A549 (cell line): Measurements from ENCODE around the gene TMEM95. TPM values are rescaled to one million over a fixed set of nuclear protein-coding genes. Genes with fewer than 3 reads are reported as not detected.

Source experiments
- ATAC-seq, 2 experiments: fragments of 200-7000 bp in 1 of 2; fragments of >200 bp in 1 of 2; cut with Nextera tagmentation in 1 of 2; cut with Tn5 transposase in 1 of 2; 3 replicates each; pipeline versions ENCODE4 v1.8.0 to v1.9.1; 2018 to 2020; ENCODE audit warnings: mild to moderate bottlenecking in 1 of 2, moderate library complexity in 1 of 2
- CTCF ChIA-PET: fragments of 300-600 bp; sonication (Branson Sonifier 250); formaldehyde crosslinking; extraction: SDS; loops from one replicate; lab custom pipeline; 2021; ENCODE audit warnings: antibody characterized with exemption, inconsistent platforms; lab: Yijun Ruan, JAX
- POLR2A ChIA-PET: fragments of 350-600 bp; formaldehyde crosslinking; extraction: SDS; loops from one replicate; lab custom pipeline; 2021; ENCODE audit warnings: antibody characterized with exemption, inconsistent platforms; lab: Yijun Ruan, JAX
- DNase-seq, 2 experiments: peaks; one replicate each; pipeline versions ENCODE4 v3.0.0 to v3.0.0-alpha.2; 2011 to 2016; ENCODE audit warnings: low read depth in 1 of 2, low spot score in 1 of 2
- FAIRE-seq: peaks from 2 replicates; lab custom pipeline; 2011; peaks lifted over from hg19 to GRCh38; lab: Jason Lieb, UNC
- H3K27ac ChIP-seq, 2 experiments: fragments of >200 bp; sonication (Bioruptor Twin); formaldehyde crosslinking; 3 replicates each; pipeline ENCODE4 v1.5.1; 2016 to 2017
- H3K4me1 ChIP-seq: fragments of >200 bp; sonication (Bioruptor Twin); formaldehyde crosslinking; 3 replicates; pipeline ENCODE4 v1.6.1; 2016
- H3K4me2 ChIP-seq: fragments of >200 bp; sonication (Bioruptor Twin); formaldehyde crosslinking; 3 replicates; pipeline ENCODE4 v1.6.1; 2016
- H3K4me3 ChIP-seq: fragments of >200 bp; sonication (Bioruptor Twin); formaldehyde crosslinking; 3 replicates; pipeline ENCODE4 v1.5.1; 2016
- H3K9me3 ChIP-seq: fragments of >200 bp; sonication (Bioruptor Twin); formaldehyde crosslinking; 3 replicates; pipeline ENCODE4 v1.6.1; 2016
- CBX8 ChIP-seq: fragments of 200-600 bp; sonication (generic); IDR thresholded peaks from 2 replicates; pipeline ENCODE4 v1.6.1; 2016
- CTCF ChIP-seq: fragments of >200 bp; sonication (Bioruptor Twin); formaldehyde crosslinking; IDR thresholded peaks from 3 replicates; pipeline ENCODE4 v1.5.1; 2016
- EHMT2 ChIP-seq: fragments of 200-600 bp; sonication (generic); IDR thresholded peaks from 2 replicates; pipeline ENCODE4 v1.6.1; 2016; ENCODE audit warnings: antibody characterized with exemption, low read depth, mild to moderate bottlenecking, moderate library complexity
- GATA3 ChIP-seq: IDR thresholded peaks from 2 replicates; pipeline ENCODE4 v1.6.1; 2012; ENCODE audit warnings: borderline replicate concordance
- HDAC2 ChIP-seq: fragments of 200-600 bp; sonication (generic); IDR thresholded peaks from 2 replicates; pipeline ENCODE4 v1.6.1; 2016
- HEYL ChIP-seq: fragments of 250-450 bp; sonication (Bioruptor Pico); IDR thresholded peaks from 2 replicates; pipeline ENCODE4 v1.8.0; 2021; ENCODE audit warnings: mild to moderate bottlenecking, moderate library complexity
- HOXB13 ChIP-seq: fragments of 250-450 bp; sonication (Bioruptor Pico); IDR thresholded peaks from 2 replicates; pipeline ENCODE4 v1.5.0; 2020; ENCODE audit warnings: low read depth, mild to moderate bottlenecking, moderate library complexity
- KDM1A ChIP-seq: fragments of 200-600 bp; sonication (generic); IDR thresholded peaks from 2 replicates; pipeline ENCODE4 v1.6.1; 2016; ENCODE audit warnings: low read depth, mild to moderate bottlenecking
- MAX ChIP-seq: IDR thresholded peaks from 2 replicates; pipeline ENCODE4 v1.6.1; 2012
- MYC ChIP-seq: IDR thresholded peaks from 2 replicates; pipeline ENCODE4 v1.6.1; 2012; ENCODE audit warnings: mild to moderate bottlenecking, inconsistent platforms, low read length, improper control_type of control experiment, borderline replicate concordance
- NR3C1 ChIP-seq: fragments of >200 bp; sonication (Bioruptor Twin); formaldehyde crosslinking; IDR thresholded peaks from 3 replicates; pipeline ENCODE4 v1.6.1; 2017
- POLR2A ChIP-seq: IDR thresholded peaks from 2 replicates; pipeline ENCODE4 v1.6.1; 2012; ENCODE audit warnings: mild to moderate bottlenecking, low read length
- POLR2AphosphoS2 ChIP-seq: conservative IDR thresholded peaks from 2 replicates; pipeline ENCODE4 v1.6.1; 2012; ENCODE audit warnings: low read length, improper control_type of control experiment, inconsistent platforms
- RNF2 ChIP-seq: fragments of 200-600 bp; sonication (generic); IDR thresholded peaks from 2 replicates; pipeline ENCODE4 v1.6.1; 2016; ENCODE audit warnings: low read depth, mild to moderate bottlenecking, antibody characterized with exemption, moderate library complexity, borderline replicate concordance
- SMC3 ChIP-seq: fragments of >200 bp; sonication (Bioruptor Twin); formaldehyde crosslinking; IDR thresholded peaks from 3 replicates; pipeline ENCODE4 v1.6.1; 2018; ENCODE audit warnings: inconsistent platforms
- TP53 ChIP-seq: fragments of 250-450 bp; sonication (Bioruptor Pico); IDR thresholded peaks from 2 replicates; pipeline ENCODE4 v1.5.0; 2021; ENCODE audit warnings: mild to moderate bottlenecking, moderate library complexity
- ZNF302 ChIP-seq: fragments of 250-450 bp; sonication (Bioruptor Pico); IDR thresholded peaks from 2 replicates; pipeline ENCODE4 v1.9.0; 2021; ENCODE audit warnings: inconsistent platforms, mild to moderate bottlenecking, moderate library complexity
- WGBS: methylation state at CpG from one replicate; pipeline ENCODE4 v1.1.6; 2017; ENCODE audit errors: missing lambda C conversion rate; 5-methylcytosine and 5-hydroxymethylcytosine counted together
- polyA plus RNA-seq, 4 experiments: library from polyadenylated mRNA; depleted of rRNA in 3 of 4; stranded (reverse); fragments of >200 nt; fragmentation: RNase III in 1 of 4; extraction: RNeasy Plus Mini Kit Qiagen cat#74134 plus additional on column Dnase treatment in 1 of 4; gene quantifications; 2 replicates in 3 of 4; 3 replicates in 1 of 4; pipeline ENCODE4 v1.2.3, GENCODE V29; 2011 to 2017
- TF ChIP-seq, protein P1 (sequence below): IDR thresholded peaks from 2 replicates; pipeline ENCODE4 v1.6.1; 2012
- TF ChIP-seq, protein P2 (sequence below): IDR thresholded peaks from 2 replicates; pipeline ENCODE4 v1.6.1; 2012; ENCODE audit warnings: low read depth, borderline replicate concordance

Gene TMEM95
- polyA plus RNA-seq, 2 of the 4 experiments (the other 2 are of a cell fraction), result not detected

DNA sequence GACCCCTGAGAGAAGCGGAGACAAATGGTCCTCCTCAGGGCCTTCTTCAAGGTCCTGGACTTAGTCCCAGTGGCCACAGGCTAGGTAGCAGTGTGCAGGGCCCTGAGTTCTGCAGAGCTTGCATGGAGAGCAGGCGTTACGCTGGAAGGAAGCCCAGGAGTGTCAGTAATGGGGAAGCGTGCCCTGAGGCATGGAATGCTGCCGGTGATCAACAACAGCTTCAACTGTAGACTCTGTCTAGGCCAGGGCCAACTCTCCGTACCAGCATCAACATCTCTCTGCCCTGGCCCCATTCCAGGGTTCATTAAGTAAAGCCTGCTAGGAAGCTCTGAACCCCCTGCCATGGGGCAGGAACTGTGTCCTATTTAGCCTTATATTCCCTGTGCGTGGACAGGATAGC, 25.4 kb downstream of the TMEM95 start (continued):
- TF ChIP-seq MAX, result no peak

DNA sequence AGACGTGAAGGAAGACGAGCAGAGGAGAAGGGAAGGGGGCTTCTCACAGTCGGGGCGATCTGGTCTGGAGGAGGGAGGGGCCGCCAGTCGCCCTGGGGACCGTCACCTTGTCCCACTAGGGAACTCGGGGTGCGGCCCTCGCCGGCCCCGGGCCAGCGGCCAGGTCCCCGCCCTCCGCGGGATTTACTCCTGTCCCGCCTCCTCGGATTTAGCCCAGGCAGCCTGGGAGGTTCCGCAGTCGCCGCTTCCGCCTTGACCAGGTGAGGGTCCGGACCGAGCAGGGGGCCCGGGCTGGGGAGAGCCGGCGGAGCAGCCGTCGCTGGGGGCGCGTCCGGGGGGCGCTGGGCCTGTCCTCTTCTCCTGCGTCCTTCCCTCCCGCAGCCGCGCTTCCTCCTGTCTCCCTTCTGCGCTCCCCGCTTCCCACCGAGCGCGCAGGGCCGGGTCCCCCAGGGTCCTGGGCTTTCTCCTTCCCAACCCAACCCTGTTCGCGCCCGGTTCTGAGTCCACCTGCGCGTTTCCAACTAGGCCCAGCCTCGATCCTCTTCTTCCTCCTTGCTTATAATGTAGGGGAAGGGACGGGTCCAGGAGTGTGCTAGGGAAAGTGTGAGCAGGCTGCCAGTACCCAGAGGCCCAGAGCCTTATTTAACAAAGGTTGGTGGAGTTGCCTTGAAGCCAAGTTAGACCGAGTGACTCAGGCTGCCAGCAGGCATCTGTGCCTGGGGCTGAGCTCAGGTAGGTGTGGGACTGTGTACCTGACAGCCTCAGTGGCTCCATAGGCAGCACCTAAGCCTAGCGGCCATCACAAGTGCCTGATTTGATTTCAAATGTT, 26.1 kb downstream of the TMEM95 start, which contains the start of gene TNK1:
TNK1 (plus strand) TSS at position 235 of the 829 bp plus-strand sequence. CDS start 1,838 bp downstream, outside the sequence.
- no peak for FAIRE-seq
- no peaks in the 10 kb centered on the region for H3K4me1 ChIP-seq
- peak within 1 kb of the TSS; percentile 46 for H3K4me3 ChIP-seq
- WGBS, result 37% methylated on average over 51 of the region's 52 CpGs
- peak within 1 kb of the TSS; percentile 55 to 74; a peak in 5 of 6 replicates for H3K27ac ChIP-seq
- ATAC-seq, result peak; percentile 45 to 59; a peak in 5 of 6 replicates
- peak within 1 kb of the TSS; percentile 69 for H3K4me2 ChIP-seq
- CTCF ChIA-PET, result interaction anchor here (1.3 to 17.1 kb wide), 5 partner anchors 21 to 180 kb away, joined by 4 to 139 read pairs (median 5); partner anchors contain the start of genes KCTD11, SENP3 and TMEM95
- H3K9me3 ChIP-seq, result peaks cover 20% of the 10 kb centered on the region
- no peak for TF ChIP-seq GATA3
- peak; percentile 35 for TF ChIP-seq POLR2A
- TF ChIP-seq ZNF302 (CRISPR knock-in tag), result no peak
- no peak for TF ChIP-seq HOXB13 (CRISPR knock-in tag)
- TF ChIP-seq CTCF, result no peak
- no peak for DNase-seq
- POLR2A ChIA-PET, result interaction anchor here (0.9 to 2.1 kb wide), 3 partner anchors 13 to 23 kb away, joined by 3 to 8 read pairs (median 7); partner anchors contain the start of genes PLSCR3 and TMEM256

- no peak overlapping the region for H3K4me2 ChIP-seq
- peaks cover 20% of the 10 kb centered on the region for H3K9me3 ChIP-seq
- POLR2A ChIA-PET, result interaction anchor here (1.3 kb wide), 1 partner anchor 11 kb away, joined by 5 read pairs; the partner anchor contains the start of gene PLSCR3
- CTCF ChIA-PET, result interaction anchor here (0.8 to 17.1 kb wide), 6 partner anchors 8 to 132 kb away, joined by 3 to 139 read pairs (median 6); partner anchors contain the start of genes KCTD11 and TMEM95
- H3K4me1 ChIP-seq, result no peaks in the 10 kb centered on the region
- FAIRE-seq, result no peak
- no peak overlapping the region for H3K27ac ChIP-seq
- WGBS, result 86% methylated on average over 10 of the region's 10 CpGs
- TF ChIP-seq, protein P1, sequence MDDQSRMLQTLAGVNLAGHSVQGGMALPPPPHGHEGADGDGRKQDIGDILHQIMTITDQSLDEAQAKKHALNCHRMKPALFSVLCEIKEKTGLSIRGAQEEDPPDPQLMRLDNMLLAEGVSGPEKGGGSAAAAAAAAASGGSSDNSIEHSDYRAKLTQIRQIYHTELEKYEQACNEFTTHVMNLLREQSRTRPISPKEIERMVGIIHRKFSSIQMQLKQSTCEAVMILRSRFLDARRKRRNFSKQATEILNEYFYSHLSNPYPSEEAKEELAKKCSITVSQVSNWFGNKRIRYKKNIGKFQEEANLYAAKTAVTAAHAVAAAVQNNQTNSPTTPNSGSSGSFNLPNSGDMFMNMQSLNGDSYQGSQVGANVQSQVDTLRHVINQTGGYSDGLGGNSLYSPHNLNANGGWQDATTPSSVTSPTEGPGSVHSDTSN, result 0 out of 2 replicates have a peak, but pooled peaks have one; percentile 1
- TF ChIP-seq POLR2AphosphoS2, result no peak
- no peak for DNase-seq
- no peak overlapping the region for H3K4me3 ChIP-seq
- peak in 1 of 2 experiments; percentile 7; a peak in 3 of 6 replicates for ATAC-seq
Measured at GRCh38 chr17:7382901-7383300, 27.9 kb downstream of the TMEM95 start.

DNA sequence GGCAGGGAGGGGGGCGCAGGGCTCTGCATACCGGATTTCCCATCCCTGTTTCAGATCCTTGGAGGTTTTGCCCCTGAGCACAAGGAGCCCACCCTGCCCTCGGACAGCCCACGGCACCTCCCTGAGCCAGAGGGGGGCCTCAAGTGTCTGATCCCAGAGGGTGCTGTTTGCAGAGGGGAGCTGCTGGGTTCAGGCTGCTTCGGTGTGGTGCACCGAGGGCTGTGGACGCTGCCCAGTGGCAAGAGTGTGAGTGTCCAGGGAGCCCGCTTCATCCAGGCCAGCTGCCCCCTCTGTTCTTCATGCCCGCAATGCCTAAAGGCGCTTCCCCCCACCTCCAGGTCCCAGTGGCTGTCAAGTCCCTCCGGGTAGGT, 28.4 kb downstream of the TMEM95 start:
- no peak for DNase-seq
- POLR2A ChIA-PET, result interaction anchor here (0.6 to 1.3 kb wide), 2 partner anchors 11 to 339 kb away, joined by 4 to 5 read pairs; partner anchors contain the start of gene PLSCR3
- peaks cover 20% of the 10 kb centered on the region for H3K9me3 ChIP-seq
- H3K27ac ChIP-seq, result no peak overlapping the region
- no peaks in the 10 kb centered on the region for H3K4me1 ChIP-seq
- FAIRE-seq, result no peak
- WGBS, result 96% methylated on average over 11 of the region's 11 CpGs
- CTCF ChIA-PET, result interaction anchor here (1.0 to 17.1 kb wide), 6 partner anchors 9 to 131 kb away, joined by 3 to 139 read pairs (median 6); partner anchors contain the start of genes KCTD11 and TMEM95
- no peak overlapping the region for H3K4me3 ChIP-seq
- no peak overlapping the region for H3K4me2 ChIP-seq
- no peak for ATAC-seq
- TF ChIP-seq ZNF302 (CRISPR knock-in tag) (no peak), MAX (no peak), SMC3 (no peak), MYC (no peak), CBX8 (no peak), NR3C1 (no peak), HDAC2 (no peak), GATA3 (no peak), CTCF (no peak), POLR2A (no peak), RNF2 (no peak), KDM1A (no peak), TP53 (CRISPR knock-in tag) (no peak), EHMT2 (no peak), HEYL (CRISPR knock-in tag) (no peak)
- TF ChIP-seq, protein P1, result no peak
- TF ChIP-seq, protein P2, sequence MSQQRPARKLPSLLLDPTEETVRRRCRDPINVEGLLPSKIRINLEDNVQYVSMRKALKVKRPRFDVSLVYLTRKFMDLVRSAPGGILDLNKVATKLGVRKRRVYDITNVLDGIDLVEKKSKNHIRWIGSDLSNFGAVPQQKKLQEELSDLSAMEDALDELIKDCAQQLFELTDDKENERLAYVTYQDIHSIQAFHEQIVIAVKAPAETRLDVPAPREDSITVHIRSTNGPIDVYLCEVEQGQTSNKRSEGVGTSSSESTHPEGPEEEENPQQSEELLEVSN, result no peak
